IPS-18a (cell line): ENCODE results near the gene CAP1.

Experiments used
- H3K27ac ChIP-seq: one replicate; pipeline ENCODE4 v1.5.1; 2013; ENCODE audit warnings: low read length
- H3K27me3 ChIP-seq: one replicate; pipeline ENCODE4 v1.6.1; 2013; ENCODE audit warnings: mild to moderate bottlenecking, low read length; ENCODE audit not compliant: control insufficient read depth, insufficient read depth
- H3K36me3 ChIP-seq: one replicate; pipeline ENCODE4 v1.6.1; 2013; ENCODE audit warnings: low read depth, low read length; ENCODE audit not compliant: control insufficient read depth
- H3K4me1 ChIP-seq: one replicate; pipeline ENCODE4 v1.6.1; 2013; ENCODE audit warnings: low read depth, low read length; ENCODE audit not compliant: control insufficient read depth
- H3K4me3 ChIP-seq: one replicate; pipeline ENCODE4 v1.5.1; 2013; ENCODE audit warnings: low read length
- H3K9ac ChIP-seq: one replicate; pipeline ENCODE4 v1.6.1; 2013; ENCODE audit warnings: mild to moderate bottlenecking, low read length, moderate library complexity
- H3K9me3 ChIP-seq: one replicate; pipeline ENCODE4 v1.6.1; 2013; ENCODE audit warnings: low read depth, low read length; ENCODE audit not compliant: control insufficient read depth

Gene CAP1

DNA sequence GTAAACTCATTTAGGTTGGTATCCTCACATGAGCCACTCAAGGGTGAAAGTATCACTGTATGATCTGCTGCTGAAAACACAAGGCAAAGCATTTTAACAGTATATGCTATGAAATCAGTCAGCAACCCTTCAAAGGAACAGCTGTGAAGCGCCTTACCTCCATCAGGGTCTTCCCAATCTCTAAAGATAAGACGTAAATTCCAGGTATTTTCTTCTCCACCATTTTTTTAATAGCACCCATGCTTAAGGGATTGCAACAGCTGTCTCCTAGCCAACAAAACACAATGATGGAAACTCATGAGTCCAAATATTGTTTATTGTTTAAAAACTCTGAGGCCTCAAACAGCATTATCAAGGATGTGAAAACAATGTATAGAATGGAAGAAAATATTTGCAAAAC, 51.7 kb downstream of the CAP1 start:
- Histone ChIP-seq H3K27ac (no peak overlapping the region), H3K9ac (no peak overlapping the region), H3K36me3 (peaks cover 43% of the 10 kb centered on the region), H3K4me3 (no peak overlapping the region), H3K9me3 (no peaks in the 10 kb centered on the region), H3K27me3 (no peaks in the 10 kb centered on the region), H3K4me1 (peaks cover 7% of the 10 kb centered on the region)

DNA sequence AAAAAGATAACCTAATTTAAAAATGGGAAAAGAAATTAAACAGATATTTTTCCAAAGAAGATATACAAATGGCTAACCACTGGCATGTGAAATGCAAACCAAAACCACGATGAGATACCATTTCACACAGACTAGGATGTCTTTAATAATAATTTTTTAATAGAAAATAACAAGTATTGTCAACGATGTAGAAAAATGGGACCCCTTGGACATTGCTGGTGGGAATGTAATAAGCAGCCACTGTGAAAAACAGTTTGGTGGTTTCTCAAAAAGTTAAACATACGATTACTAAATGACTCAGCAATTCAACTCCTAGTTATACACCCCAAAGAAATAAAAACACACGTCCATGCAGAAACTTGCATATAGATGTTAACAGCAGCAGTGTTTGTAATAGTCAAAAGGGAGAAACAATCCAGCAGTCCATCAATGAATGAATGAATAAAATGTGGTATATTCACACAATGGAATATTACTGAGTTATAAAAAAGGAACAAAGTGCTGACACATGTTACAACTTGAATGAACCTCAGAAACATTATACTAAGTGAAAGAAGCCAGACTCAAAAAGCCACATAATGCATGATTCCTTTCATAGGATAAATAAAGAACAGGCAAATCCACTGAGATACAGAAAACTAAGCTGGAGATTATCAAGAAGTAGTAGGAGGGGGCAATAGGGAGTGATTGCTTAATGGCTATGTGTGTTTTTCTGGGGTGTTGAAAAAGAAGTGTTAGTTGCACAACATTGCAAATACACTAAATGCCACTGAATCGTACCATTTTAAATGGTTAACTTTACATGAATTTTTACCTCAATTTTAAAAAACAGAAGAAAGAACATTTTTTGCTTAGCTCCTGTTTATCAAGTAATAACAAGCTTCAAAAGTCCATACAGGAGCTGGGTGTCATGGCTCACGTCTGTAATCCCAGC, 52.4 kb downstream of the CAP1 start:
- H3K4me3 ChIP-seq: no peak overlapping the region
- no peaks in the 10 kb centered on the region for H3K9me3 ChIP-seq
- H3K27me3 ChIP-seq: no peaks in the 10 kb centered on the region
- peaks cover 11% of the 10 kb centered on the region for H3K4me1 ChIP-seq
- H3K27ac ChIP-seq: no peak overlapping the region
- H3K36me3 ChIP-seq: peaks cover 36% of the 10 kb centered on the region
- H3K9ac ChIP-seq: no peak overlapping the region

DNA sequence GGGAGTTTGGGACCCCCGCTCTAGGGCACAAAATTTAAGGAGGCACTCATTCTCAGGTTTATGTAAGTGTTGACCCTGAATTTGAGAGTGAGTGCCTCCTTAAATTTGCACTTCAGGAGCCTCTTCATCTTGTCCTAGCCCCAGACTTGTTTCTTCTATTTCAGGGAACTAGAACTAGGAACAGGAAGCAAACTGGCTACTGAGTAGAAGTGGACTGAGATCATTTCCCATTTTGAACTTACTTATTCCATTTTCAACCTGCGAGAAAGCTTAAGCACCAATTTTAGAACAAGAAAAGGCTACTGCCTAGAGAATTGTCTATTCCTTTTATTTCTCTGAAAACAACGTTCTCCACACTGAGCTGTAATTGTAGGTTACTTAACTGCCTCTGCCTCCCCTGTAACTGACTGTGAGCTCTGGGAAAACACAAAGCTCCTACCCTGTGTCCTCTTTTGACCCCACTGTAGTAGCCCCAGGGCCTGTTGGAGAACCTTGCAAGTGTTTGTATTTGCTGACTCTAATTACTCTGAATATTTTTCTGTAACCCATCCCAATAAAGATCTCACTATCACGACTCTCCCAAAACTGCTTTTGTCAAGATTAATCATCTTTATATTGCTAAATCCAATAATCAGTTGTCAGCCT, 54.1 kb downstream of the CAP1 start:
- Histone ChIP-seq H3K27me3 (no peaks in the 10 kb centered on the region), H3K4me1 (peaks cover 11% of the 10 kb centered on the region), H3K27ac (no peak overlapping the region), H3K36me3 (peaks cover 20% of the 10 kb centered on the region), H3K9ac (no peak overlapping the region), H3K4me3 (no peak overlapping the region), H3K9me3 (no peaks in the 10 kb centered on the region)

DNA sequence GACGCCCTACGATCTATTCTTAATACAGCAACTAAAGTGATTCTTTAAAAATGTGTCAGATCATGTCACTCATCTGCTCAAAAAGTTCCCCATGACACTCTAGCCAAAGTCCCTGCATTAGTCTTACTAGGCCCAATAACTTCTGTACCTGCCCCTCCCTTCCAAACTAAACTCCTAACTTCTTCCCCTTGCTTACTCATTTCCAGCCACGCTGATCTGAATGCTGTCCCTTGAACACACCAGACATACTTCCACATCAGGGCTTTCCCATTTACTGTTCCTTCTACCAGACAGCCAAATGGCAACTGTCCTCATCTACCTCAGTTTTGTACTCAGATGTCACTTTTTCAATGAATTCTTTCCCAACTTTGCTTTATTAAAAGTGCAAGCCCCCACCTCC, 55.3 kb downstream of the CAP1 start:
- Histone ChIP-seq H3K9me3 (no peaks in the 10 kb centered on the region), H3K27me3 (no peaks in the 10 kb centered on the region), H3K4me1 (peaks cover 11% of the 10 kb centered on the region), H3K4me3 (peak overlapping the region; percentile 98), H3K36me3 (peaks cover 9% of the 10 kb centered on the region), H3K9ac (no peak overlapping the region), H3K27ac (no peak overlapping the region)

DNA sequence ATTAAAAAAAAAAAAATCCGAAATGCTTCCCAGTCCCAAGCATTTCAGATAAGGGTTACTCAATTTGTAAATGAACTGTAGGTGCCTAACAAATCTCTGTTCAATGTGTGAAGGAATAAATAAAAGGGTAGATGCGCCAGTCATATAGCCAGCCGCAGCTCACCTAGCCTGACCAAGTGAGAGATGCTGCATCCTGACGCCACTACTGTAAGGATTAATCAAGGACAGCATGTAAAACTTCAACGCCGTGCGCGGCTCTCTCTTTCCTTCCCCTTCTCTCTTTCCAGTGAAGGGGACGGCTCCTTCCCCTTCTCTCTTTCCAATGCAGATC, 56.1 kb downstream of the CAP1 start:
- Histone ChIP-seq H3K4me1 (peaks cover 11% of the 10 kb centered on the region), H3K36me3 (peaks cover 3% of the 10 kb centered on the region), H3K9me3 (no peaks in the 10 kb centered on the region), H3K27me3 (no peaks in the 10 kb centered on the region), H3K4me3 (peak overlapping the region; percentile 98), H3K9ac (peak overlapping the region; percentile 82), H3K27ac (peak overlapping the region; percentile 47)

DNA sequence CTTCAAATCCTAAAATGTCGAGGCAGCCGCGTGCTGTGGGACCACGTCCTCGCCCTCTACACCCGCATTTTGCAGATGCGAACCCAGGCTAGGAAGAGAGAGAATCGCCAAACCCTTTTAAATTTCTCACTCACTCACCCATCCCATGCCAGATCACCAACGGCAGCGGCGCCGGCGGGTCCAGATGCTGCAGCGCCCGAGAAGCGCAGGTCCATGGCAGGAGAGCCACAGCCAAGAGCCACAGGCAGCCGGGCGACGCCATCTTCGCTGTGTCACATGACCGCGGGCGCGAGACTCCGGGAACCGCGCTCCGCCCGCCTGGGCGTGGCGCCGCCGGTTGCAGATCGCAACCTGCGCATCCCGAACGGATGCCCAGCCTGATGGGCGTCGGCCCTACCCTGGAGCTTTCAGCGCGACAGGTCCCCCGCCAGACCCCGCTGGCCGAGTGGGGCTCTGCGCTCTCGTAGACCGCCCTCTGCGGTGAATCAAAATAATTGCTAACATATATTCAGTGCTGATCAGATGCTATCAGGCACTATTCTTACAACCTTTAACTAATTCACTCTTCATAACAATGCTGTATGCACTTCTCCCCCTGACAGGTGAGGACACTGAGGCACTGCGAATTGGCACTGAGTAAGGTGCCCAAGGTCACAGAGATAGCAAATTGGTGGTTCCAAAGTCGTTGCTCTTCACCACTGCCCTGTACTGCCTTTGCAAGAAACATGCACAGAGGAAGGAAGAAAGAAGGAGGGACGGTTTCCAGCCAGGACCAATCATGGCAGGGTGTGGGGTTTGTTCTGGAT, 56.7 kb downstream of the CAP1 start, which contains the start of gene PPT1:
Gene PPT1 (minus strand): TSS at position 276 of the 806 bp plus-strand sequence. CDS start 14 bp downstream, at position 262.
- Histone ChIP-seq H3K9me3 (no peaks in the 10 kb centered on the region), H3K4me1 (peaks cover 11% of the 10 kb centered on the region), H3K27me3 (no peaks in the 10 kb centered on the region), H3K27ac (peak within 1 kb of the TSS; percentile 47), H3K4me3 (peak within 1 kb of the TSS; percentile 98), H3K9ac (peak within 1 kb of the TSS; percentile 82), H3K36me3 (no peaks in the 10 kb centered on the region)

DNA sequence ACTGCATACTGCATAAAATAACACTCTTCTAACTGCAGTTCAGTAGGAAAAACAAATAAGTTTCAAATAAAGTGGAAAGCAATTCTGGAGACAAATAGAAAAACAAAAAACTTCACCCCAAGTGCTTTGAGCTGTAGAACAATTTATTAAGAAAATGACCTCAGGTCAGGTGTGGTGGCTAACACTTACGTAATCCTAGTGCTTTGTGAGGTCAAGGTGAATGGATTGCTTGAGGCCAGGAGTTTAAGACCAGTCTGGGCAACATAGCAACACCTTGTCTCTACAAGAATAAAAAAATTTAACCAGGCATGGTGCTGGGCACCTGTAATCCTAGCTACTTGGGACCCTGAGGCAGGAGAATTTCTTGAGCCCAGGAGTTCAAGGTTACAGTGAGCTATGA, 61.5 kb downstream of the CAP1 start:
- H3K9ac ChIP-seq: no peak overlapping the region
- no peak overlapping the region for H3K4me3 ChIP-seq
- no peaks in the 10 kb centered on the region for H3K27me3 ChIP-seq
- H3K9me3 ChIP-seq: no peaks in the 10 kb centered on the region
- H3K36me3 ChIP-seq: no peaks in the 10 kb centered on the region
- peaks cover 4% of the 10 kb centered on the region for H3K4me1 ChIP-seq
- H3K27ac ChIP-seq: no peak overlapping the region

DNA sequence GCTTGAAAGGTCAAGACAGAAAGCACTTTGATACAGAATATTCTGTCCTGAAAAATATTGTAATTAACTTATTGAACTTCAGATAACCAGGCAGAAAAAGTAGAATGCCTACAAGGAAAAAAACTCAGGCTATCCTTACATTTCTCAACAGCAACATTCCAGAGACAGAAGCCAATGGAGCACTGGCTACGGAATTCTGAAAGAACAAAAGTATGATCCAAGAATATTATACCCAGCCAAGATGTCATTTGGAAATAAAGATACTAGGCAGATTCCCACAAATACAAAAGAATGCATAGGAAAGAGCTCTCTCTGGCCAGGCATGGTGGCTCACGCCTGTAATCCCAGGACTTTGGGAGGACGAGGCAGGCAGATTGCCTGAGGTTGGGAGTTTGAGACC, 62.4 kb downstream of the CAP1 start:
- H3K4me3 ChIP-seq: no peak overlapping the region
- H3K9ac ChIP-seq: no peak overlapping the region
- H3K27ac ChIP-seq: no peak overlapping the region
- H3K27me3 ChIP-seq: no peaks in the 10 kb centered on the region
- H3K4me1 ChIP-seq: no peaks in the 10 kb centered on the region
- H3K36me3 ChIP-seq: no peaks in the 10 kb centered on the region
- H3K9me3 ChIP-seq: no peaks in the 10 kb centered on the region

DNA sequence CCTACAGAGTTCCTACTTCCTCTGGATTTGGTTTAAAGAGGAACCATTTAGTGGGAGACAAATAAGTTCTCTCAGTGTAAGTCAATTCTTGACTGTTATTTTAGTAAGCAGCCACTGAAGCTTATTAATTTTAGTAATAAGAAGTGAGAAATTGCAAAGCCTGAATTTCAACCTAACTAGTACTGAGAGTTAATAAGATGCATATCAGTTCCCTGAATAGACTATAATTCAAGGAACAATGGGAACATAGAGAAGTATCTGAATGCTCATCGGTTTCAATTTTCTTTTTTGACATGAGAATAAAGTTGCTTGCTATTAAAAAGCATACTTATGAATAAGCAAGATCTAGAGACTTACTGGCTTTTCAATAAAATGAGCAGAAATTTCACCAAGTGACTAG, 64.5 kb downstream of the CAP1 start:
- Histone ChIP-seq H3K9ac (no peak overlapping the region), H3K36me3 (no peaks in the 10 kb centered on the region), H3K4me3 (no peak overlapping the region), H3K9me3 (no peaks in the 10 kb centered on the region), H3K27me3 (no peaks in the 10 kb centered on the region), H3K4me1 (no peaks in the 10 kb centered on the region), H3K27ac (no peak overlapping the region)

DNA sequence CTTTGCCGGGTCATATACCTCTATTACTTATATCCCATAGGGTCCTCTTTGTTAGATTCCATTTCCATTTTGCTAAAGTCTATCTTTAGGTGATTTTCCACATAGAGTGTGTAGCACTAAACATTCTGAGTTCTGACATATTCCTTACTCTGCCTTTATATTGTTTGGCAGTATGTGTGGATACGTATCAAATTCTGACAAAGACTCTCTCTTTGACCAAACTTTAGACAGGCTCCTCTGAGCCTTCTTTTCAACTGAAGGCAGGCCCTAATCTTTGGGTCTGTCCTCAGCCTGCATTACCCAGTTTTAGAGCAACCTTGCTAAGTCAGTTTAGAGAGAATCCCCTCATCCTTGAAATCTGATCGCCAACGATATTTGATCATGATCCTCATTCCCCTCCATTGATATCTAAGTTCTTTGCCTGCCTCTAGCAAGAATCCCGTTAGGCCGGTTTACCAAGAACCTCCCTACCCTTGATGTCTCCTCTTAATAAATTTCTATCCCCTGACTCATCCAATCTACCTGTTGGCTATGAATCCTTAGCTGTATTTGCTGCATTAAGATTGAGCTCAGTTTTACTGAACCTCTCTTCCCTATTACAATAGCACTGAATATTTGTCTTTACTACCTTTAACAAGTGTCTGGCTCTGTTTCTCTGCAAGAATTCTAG, 66.9 kb downstream of the CAP1 start:
- H3K4me3 ChIP-seq: no peak overlapping the region
- H3K9me3 ChIP-seq: no peaks in the 10 kb centered on the region
- no peaks in the 10 kb centered on the region for H3K4me1 ChIP-seq
- no peaks in the 10 kb centered on the region for H3K27me3 ChIP-seq
- H3K36me3 ChIP-seq: no peaks in the 10 kb centered on the region
- H3K9ac ChIP-seq: no peak overlapping the region
- no peak overlapping the region for H3K27ac ChIP-seq

DNA sequence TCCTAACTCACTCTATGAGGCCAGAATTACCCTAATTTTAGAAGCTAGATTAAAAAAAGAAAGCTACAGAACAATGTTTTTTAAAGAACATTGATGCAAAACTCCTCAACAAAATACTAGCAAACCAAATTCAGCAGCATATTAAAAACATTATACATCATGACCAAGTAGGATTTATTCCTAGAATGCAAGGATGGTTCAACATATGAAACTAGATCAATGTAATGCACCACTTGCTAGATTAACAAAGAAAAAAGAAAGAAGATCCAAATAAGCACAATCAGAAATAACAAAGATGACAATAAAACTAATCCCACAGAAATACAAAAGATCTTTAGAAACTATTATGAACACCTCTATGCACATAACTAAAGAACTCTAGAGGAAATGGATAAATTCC, 69.9 kb downstream of the CAP1 start:
- Histone ChIP-seq H3K36me3 (no peaks in the 10 kb centered on the region), H3K27me3 (no peaks in the 10 kb centered on the region), H3K9ac (no peak overlapping the region), H3K27ac (no peak overlapping the region), H3K4me1 (no peaks in the 10 kb centered on the region), H3K9me3 (no peaks in the 10 kb centered on the region), H3K4me3 (no peak overlapping the region)
